GM10248 (cell line): ENCODE measurements around the gene SUFU.

Experiments used
- CTCF ChIA-PET: fragments of 300-600 bp; sonication (Branson Sonifier 250); formaldehyde crosslinking; extraction: SDS; loops from one replicate; lab custom pipeline; 2021; ENCODE audit warnings: antibody characterized with exemption; lab: Yijun Ruan, JAX
- POLR2A ChIA-PET: fragments of 350-650 bp; sonication (Branson Sonifier 250); formaldehyde crosslinking; extraction: SDS; loops from one replicate; lab custom pipeline; 2020; ENCODE audit warnings: antibody characterized with exemption; lab: Yijun Ruan, JAX
- DNase-seq: peaks from one replicate; pipeline ENCODE4 v3.0.0; 2012; ENCODE audit errors: extremely low spot score
- TF ChIP-seq, protein P1 (sequence below): IDR thresholded peaks from 2 replicates; pipeline ENCODE4 v1.5.1; 2012; ENCODE audit warnings: mild to moderate bottlenecking, low read depth; ENCODE audit errors: extremely low read depth, missing control alignments, control extremely low read depth

SUFU gene

DNA sequence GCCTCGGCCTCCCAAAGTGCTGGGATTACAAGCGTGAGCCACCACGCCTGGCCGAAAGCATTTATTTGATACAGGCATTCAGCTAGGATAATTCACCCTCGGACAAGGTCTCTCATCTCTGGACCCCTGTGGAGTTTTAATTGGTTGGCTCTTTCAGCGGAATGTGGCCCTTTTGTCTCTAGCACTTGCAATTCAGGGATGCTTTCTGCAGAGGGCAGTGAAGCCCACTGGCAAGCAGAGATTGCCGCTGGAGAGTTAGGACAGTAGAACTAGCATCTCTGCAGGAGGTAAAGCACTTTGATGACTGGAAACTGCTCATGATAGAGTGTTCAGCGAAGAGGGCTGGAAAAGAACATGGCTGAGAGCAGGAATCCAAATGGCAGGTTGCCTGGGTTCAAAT is 62.0 kb downstream of the SUFU start:
- DNase-seq, result no peak
- CTCF ChIA-PET, result interaction anchor here (1.4 to 4.2 kb wide), 5 partner anchors 9 to 54 kb away, joined by 3 to 35 read pairs (median 7); no protein-coding TSS in a partner anchor
- TF ChIP-seq, protein P1, sequence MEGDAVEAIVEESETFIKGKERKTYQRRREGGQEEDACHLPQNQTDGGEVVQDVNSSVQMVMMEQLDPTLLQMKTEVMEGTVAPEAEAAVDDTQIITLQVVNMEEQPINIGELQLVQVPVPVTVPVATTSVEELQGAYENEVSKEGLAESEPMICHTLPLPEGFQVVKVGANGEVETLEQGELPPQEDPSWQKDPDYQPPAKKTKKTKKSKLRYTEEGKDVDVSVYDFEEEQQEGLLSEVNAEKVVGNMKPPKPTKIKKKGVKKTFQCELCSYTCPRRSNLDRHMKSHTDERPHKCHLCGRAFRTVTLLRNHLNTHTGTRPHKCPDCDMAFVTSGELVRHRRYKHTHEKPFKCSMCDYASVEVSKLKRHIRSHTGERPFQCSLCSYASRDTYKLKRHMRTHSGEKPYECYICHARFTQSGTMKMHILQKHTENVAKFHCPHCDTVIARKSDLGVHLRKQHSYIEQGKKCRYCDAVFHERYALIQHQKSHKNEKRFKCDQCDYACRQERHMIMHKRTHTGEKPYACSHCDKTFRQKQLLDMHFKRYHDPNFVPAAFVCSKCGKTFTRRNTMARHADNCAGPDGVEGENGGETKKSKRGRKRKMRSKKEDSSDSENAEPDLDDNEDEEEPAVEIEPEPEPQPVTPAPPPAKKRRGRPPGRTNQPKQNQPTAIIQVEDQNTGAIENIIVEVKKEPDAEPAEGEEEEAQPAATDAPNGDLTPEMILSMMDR, result peak; percentile 7
- POLR2A ChIA-PET, result interaction anchor here (0.6 to 0.7 kb wide), 2 partner anchors 407 to 1224 kb away, joined by 5 to 7 read pairs; no protein-coding TSS in a partner anchor

DNA sequence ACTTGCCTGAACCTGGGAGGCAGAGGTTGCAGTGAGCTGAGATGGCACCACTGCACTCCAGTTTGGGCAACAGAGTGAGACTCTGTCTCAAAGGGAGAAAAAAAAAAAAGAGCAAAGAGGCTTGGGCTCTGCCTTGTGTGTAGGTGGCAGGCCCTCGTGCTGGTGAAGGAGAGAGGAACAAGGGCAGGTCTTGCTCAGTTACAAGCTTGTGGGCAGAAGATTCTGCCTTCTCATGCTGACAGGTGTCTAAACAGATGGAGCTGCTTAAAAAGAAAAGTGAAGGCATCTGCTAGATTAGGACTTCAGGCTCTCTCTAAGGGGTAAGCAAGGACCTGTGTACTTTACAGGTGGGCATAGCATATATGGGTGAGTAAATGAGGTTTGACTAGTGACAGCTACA is 75.0 kb downstream of the SUFU start:
- DNase-seq, result no peak
- TF ChIP-seq, protein P1, result no peak
- ChIA-PET POLR2A (no interaction called here), CTCF (interaction anchor here (0.6 to 6.8 kb wide), 11 partner anchors 14 to 409 kb away, joined by 3 to 174 read pairs (median 5); partner anchors contain the start of genes ACTR1A and SUFU)

DNA sequence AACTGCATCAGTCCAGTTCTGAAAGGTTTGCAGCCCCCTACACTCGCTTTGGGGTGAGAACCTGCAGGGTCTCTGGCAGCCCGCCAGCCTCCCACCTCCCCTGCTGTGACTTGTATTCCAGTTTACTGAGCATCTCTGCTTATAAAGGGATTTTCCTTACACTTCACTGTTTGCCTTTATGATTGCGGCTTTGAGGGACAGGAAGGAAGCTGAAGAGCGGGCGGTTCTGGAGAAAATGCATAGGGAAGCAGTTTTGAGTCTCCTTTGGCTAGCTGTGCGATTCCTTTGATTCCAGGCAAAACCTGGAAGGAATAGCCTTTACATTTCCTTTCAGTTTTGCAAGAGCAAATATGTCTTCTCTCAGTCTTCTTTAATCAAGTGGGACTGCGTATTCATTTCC is 75.6 kb downstream of the SUFU start:
- no peak for DNase-seq
- TF ChIP-seq, protein P1, result no peak
- CTCF ChIA-PET, result interaction anchor here (0.7 to 6.8 kb wide), 10 partner anchors 12 to 410 kb away, joined by 3 to 174 read pairs (median 5); partner anchors contain the start of genes ACTR1A and SUFU
- POLR2A ChIA-PET, result no interaction called here

DNA sequence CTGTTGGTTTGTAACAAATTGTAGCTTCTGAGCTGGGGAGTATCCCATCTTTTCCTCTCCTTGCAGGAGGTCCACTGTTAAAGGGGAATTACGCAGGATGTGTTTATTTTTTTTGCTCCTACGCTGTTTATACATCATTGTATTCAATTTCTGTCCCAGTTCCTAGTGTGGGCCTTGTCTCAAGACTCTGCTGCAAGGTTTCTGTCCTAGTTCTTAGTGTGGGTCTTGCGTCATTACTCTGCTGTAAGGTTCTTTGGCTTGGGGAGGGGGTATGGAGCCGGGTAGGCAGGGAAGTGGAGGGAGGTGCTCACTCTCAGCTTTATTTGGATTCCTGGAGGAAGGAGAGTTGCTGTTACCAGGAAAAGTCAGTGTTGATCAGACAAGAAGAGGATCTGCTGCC is 76.5 kb downstream of the SUFU start:
- CTCF ChIA-PET, result interaction anchor here (0.9 to 6.8 kb wide), 6 partner anchors 13 to 411 kb away, joined by 3 to 174 read pairs (median 6); partner anchors contain the start of genes ACTR1A and SUFU
- DNase-seq, result no peak
- TF ChIP-seq, protein P1, result no peak
- POLR2A ChIA-PET, result no interaction called here

DNA sequence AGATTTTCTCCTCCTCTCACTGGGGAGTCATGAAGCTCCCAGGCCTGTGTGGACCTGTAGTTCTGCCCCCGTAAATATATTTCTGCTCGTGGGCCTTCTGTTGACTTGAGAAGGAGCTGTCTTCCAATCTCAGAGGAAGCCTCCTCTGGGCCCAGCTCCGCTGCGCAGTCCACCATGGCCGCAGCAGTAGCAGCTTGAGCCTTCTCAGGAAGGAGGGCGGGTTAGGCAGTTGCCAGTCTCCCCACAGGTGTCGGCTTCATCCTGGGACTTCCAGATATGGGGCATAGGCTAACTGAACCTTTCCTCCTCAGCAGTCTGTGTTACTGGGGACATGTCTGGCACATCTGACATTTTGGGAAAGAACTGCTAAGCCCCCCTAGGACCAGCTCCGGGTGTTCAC is 77.6 kb downstream of the SUFU start:
- ChIA-PET CTCF (interaction anchor here (1.4 to 6.8 kb wide), 7 partner anchors 10 to 412 kb away, joined by 3 to 174 read pairs (median 4); partner anchors contain the start of genes ACTR1A and SUFU), POLR2A (no interaction called here)
- no peak for DNase-seq
- TF ChIP-seq, protein P1, result no peak

DNA sequence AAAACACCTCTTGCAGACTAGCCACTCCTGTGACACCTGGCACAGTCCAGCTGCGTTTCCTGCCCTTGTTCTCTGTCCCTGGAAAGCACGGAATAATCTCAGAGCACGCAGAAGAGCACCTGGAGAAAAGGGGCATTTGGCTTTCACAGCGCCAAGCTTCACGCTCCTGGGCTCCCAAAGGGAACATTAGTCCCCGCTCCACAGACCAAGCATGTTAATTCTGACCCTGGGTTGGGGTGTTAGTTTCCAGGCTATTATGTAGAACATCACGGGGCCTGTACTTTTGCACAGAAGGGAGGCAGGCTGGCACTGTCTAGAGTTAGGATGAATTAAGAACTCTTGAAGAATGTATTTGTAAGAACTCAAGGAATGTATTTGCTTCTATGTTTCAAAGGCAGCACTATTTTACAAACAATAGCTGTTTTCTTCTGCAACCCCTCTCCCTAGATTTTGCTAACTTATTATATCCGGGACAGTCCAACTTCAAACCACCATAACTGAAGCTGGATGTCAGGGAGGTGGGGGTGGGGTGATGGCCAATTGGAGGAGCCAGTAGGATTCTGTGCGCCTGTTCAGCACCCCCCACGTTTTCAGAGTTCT is 78.3 kb downstream of the SUFU start:
- TF ChIP-seq, protein P1, result no peak
- POLR2A ChIA-PET, result interaction anchor here (1.7 kb wide), 1 partner anchor 78 kb away, joined by 4 read pairs; the partner anchor contains the start of gene SUFU
- CTCF ChIA-PET, result interaction anchor here (1.3 to 6.8 kb wide), 14 partner anchors 8 to 413 kb away, joined by 3 to 174 read pairs (median 11); partner anchors contain the start of genes ACTR1A and SUFU
- DNase-seq, result no peak
